ENCODE measurements around the gene PRDM16. TPM values are rescaled to one million over a fixed set of nuclear protein-coding genes. Genes with fewer than 3 reads are reported as not detected.

The PRDM16 gene
- total RNA-seq, 1 experiment from 2014 or later, result 6.1 TPM

- BruUV-seq (replicated peaks), result no TSS peak
- intact Hi-C loops (cut with micrococcal nuclease), result no loop called here
- Histone ChIP-seq H3K4me2 (ENCODE audit: low read length) (no peak overlapping the region), H3K9me3 (ENCODE audit: control insufficient read depth in 1 of 2, insufficient read depth in 1 of 2, low read depth in 1 of 2, low read length in 2 of 2) (no peaks in the 10 kb centered on the region), H3K79me2 (ENCODE audit: insufficient read depth, low read length) (no peaks in the 10 kb centered on the region), H3K36me3 (ENCODE audit: control insufficient read depth in 1 of 2, insufficient read depth in 2 of 2, low read length in 2 of 2) (no peaks in the 10 kb centered on the region), H3K27me3 (ENCODE audit: insufficient read depth, low read length) (no peaks in the 10 kb centered on the region), H3K9me2 (ENCODE audit: insufficient read depth) (no peaks in the 10 kb centered on the region), H3K4me3 (replicated peaks in 1 of 2; ENCODE audit: low read depth in 1 of 2, low read length in 2 of 2) (no peak overlapping the region), H3K27ac (ENCODE audit: low read depth, low read length) (no peak overlapping the region), H4K20me1 (ENCODE audit: insufficient read depth) (no peaks in the 10 kb centered on the region), H3K9ac (ENCODE audit: low read length) (no peak overlapping the region), H2AFZ (ENCODE audit: low read depth, low read length, poor library complexity, severe bottlenecking) (no peak overlapping the region), H3K4me1 (ENCODE audit: control insufficient read depth in 1 of 2, insufficient read depth in 2 of 2, low read length in 2 of 2) (no peaks in the 10 kb centered on the region)
- TF ChIP-seq, protein P1, sequence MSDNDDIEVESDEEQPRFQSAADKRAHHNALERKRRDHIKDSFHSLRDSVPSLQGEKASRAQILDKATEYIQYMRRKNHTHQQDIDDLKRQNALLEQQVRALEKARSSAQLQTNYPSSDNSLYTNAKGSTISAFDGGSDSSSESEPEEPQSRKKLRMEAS (IDR thresholded peaks at IDR 0.05), result no peak
- TF ChIP-seq CEBPB (IDR thresholded peaks at IDR 0.05; ENCODE audit: low read depth) (no peak), EZH2phosphoT487 (IDR thresholded peaks at IDR 0.05; ENCODE audit: borderline replicate concordance) (no peak), TCF7L2 (IDR thresholded peaks at IDR 0.05; ENCODE audit: borderline replicate concordance, extremely low read depth, insufficient read depth, insufficient read length) (no peak), ZNF274 (IDR thresholded peaks at IDR 0.05; ENCODE audit: low read depth, low read length) (no peak), CBX3 (IDR thresholded peaks at IDR 0.05; ENCODE audit: low read depth) (no peak), EGR1 (IDR thresholded peaks at IDR 0.05; ENCODE audit: low read depth) (no peak), POLR2A (IDR thresholded peaks at IDR 0.05; ENCODE audit: borderline replicate concordance, extremely low read depth, insufficient read depth, insufficient read length) (no peak), ZBTB33 (IDR thresholded peaks at IDR 0.05; ENCODE audit: extremely low read depth, insufficient replicate concordance, low read length) (no peak), POLR2AphosphoS5 (IDR thresholded peaks at IDR 0.05; ENCODE audit: low read depth, low read length) (no peak), EZH2 (IDR thresholded peaks at IDR 0.05) (no peak), SIN3A (IDR thresholded peaks at IDR 0.05; ENCODE audit: low read depth) (no peak), JUND (IDR thresholded peaks at IDR 0.05) (no peak), ZFX (IDR thresholded peaks at IDR 0.05) (no peak), RAD21 (IDR thresholded peaks at IDR 0.05; ENCODE audit: low read depth) (no peak)
- TF ChIP-seq, protein P2, sequence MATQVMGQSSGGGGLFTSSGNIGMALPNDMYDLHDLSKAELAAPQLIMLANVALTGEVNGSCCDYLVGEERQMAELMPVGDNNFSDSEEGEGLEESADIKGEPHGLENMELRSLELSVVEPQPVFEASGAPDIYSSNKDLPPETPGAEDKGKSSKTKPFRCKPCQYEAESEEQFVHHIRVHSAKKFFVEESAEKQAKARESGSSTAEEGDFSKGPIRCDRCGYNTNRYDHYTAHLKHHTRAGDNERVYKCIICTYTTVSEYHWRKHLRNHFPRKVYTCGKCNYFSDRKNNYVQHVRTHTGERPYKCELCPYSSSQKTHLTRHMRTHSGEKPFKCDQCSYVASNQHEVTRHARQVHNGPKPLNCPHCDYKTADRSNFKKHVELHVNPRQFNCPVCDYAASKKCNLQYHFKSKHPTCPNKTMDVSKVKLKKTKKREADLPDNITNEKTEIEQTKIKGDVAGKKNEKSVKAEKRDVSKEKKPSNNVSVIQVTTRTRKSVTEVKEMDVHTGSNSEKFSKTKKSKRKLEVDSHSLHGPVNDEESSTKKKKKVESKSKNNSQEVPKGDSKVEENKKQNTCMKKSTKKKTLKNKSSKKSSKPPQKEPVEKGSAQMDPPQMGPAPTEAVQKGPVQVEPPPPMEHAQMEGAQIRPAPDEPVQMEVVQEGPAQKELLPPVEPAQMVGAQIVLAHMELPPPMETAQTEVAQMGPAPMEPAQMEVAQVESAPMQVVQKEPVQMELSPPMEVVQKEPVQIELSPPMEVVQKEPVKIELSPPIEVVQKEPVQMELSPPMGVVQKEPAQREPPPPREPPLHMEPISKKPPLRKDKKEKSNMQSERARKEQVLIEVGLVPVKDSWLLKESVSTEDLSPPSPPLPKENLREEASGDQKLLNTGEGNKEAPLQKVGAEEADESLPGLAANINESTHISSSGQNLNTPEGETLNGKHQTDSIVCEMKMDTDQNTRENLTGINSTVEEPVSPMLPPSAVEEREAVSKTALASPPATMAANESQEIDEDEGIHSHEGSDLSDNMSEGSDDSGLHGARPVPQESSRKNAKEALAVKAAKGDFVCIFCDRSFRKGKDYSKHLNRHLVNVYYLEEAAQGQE (IDR thresholded peaks at IDR 0.05; ENCODE audit: low read depth), result no peak
- TF ChIP-seq, protein P3, sequence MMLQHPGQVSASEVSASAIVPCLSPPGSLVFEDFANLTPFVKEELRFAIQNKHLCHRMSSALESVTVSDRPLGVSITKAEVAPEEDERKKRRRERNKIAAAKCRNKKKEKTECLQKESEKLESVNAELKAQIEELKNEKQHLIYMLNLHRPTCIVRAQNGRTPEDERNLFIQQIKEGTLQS (IDR thresholded peaks at IDR 0.05), result no peak
- ChIA-PET POLR2A (no interaction called here), CTCF (no interaction called here), RAD21 (ENCODE audit: low non-redundant PET in 1 of 2, low total read pairs in 2 of 2, uncharacterized antibody in 2 of 2, unreplicated experiment in 2 of 2) (no interaction called here)
- ATAC-seq, result no peak
- no peak for DNase-seq (ENCODE audit: low read depth, low spot score)
Observed at GRCh38 chr1:3379934-3380333, 310.9 kb downstream of the PRDM16 start.
